ENCODE results near the gene TSHZ1.

TSHZ1 gene

DNA sequence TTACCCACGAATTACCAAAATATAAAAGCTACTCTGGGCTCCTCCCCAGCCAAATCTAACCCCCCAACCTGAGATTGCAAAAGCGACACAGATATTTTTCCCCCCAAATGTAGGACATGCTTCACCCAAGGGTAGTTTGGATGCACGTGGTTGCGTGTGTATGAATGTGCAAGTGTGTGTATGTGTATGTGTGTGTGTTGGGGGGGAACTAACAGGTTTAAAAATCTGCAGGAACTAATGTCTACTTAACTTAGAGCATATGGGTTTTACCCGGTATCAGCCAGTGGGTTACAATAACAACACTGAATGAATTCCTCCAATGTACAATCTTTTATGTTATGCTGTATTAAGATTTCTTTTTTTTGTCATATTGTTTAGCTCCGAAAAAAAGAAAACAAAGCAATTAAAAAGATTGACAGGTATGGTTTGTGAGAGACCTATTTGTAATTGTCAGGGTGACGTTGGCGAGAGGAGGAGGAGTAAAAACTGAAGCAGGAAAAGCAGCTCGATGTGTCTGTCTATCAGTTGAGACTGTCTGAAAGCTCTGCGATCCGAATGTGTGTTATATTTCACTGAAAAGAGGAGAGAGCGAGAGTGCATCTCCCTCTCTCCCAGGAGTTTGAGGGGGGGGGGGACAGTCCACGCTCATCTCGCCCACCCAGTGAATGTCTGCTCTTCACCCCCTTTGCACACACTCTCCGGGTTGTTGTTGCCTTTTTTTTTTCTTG lies at the start of gene TSHZ1:
Gene TSHZ1 (plus strand): TSS at position 524 of the 728 bp plus-strand sequence. CDS start 1,080 bp downstream, outside the sequence.
- no peak for DNase-seq (ENCODE audit: low read depth)

DNA sequence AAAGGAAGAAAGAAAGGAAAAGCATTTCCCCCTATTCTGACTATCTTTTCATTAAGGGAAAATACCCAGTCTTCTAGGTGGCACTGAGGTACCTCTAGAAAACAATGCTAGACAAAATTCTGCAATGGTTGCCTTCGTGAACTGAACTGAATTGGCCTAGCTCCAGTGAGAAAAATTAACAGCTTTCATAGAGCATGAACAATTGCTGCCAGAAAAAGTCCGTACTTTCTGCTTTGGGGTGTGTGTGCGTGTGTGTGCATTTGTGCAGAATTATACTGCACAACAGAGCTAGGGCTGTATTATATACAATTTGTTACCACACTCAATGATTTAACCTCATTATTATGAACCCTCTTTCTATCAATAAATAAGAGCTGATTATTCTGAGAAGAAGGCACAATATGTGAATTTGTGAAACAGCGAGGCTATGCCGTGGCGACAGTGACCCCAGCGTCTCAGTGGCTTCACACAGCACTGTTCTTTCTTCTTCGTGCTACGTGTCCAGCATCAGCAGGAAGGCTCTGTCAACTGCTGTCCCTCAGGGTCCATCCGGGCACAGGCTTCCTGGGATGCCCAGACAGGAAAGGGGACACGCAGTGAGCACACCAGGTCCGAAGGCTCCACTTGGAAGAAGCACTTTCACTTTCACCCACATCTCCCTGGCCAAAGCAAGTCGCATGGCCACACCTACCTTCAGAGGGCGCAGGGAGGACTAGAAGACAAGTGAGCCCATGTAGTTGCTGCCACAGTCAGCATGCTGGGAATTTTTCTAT lies 49.2 kb upstream of the TSHZ1 start:
- DNase-seq (ENCODE audit: low read depth): no peak

DNA sequence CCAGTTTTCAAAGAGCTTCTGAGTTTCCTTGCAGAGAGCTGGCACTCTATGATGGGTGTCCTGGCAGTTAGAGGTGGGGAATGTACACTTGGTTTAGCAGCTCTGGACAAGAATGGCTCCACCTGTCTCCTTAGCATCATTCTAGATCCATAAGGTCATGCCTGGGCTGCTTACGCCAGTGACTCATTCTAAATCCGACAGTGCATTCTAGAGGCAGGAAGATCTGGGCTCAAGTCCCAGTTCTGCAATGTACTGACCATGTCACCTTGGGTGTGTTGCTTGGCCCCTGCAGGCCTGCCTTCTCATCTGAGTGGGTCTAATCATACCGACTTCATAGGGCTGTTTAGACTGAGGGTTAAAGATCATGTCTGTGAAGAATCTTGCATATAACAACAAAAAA lies 48.1 kb upstream of the TSHZ1 start:
- DNase-seq (ENCODE audit: low read depth): no peak

GRCh38 chr18:75162978-75163377 lies 47.6 kb upstream of the TSHZ1 start:
- DNase-seq (ENCODE audit: low read depth): no peak

DNA sequence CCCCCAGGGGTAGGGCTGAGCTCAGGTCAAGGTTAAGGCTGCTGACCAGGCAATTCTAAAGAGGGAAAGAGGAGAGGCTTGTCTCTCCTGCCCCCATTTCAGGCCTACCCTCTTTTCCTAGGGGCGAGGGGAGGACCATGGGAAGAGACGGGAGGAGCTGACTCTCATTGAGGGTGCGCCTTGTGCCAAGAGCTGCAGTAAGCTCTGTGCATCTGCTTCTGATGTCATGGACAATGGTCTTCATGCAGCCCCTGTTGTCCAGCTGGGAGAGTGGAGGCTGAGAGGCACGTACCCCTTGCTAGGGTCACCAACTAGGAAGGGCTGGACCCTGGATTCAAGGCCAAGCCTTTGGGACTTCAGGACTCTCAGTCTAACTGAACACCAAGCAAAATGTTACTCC lies 46.9 kb upstream of the TSHZ1 start:
- no peak for DNase-seq (ENCODE audit: low read depth)

DNA sequence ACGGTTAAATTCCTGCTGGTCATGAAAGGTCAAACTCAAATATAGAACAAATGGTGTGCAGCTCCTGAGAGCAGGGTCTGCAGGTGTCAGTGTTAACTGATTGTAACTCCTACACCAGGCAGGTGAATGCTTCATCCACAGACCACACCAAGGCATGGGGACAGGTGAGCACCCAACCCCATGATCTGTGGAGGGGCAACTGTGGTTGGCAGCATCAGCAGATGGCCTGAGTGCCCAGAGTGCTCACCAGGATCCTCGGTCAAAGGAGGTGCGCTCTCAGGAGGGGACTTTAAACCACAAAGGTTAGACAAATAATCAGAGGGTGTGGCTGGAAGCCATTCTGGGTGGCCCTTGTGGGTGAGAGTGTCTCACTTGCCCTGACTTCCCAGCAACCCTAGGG lies 46.1 kb upstream of the TSHZ1 start:
- DNase-seq (ENCODE audit: low read depth): no peak

DNA sequence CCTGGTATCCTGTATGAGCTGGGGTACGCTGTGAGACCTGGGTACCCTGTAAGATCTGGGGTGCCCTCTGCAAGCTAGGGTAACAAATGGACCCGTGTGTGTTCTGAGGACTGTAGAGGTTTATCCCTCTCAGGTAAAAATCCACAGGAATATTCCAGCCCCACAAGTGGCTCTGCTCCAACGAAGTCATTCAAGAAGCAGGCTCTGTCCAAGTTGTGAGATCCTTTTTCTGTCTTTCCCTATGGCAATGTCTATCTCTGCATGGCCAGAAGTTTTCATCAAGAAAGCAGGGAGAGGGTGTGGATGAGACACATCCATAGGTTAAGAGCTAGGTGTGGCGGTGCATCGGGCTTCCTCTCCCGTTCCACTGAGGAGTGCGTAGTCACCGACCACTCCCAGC lies 44.7 kb upstream of the TSHZ1 start:
- DNase-seq (ENCODE audit: low read depth): no peak

GRCh38 chr18:75167137-75167536 lies 43.5 kb upstream of the TSHZ1 start:
- DNase-seq (ENCODE audit: low read depth): no peak

DNA sequence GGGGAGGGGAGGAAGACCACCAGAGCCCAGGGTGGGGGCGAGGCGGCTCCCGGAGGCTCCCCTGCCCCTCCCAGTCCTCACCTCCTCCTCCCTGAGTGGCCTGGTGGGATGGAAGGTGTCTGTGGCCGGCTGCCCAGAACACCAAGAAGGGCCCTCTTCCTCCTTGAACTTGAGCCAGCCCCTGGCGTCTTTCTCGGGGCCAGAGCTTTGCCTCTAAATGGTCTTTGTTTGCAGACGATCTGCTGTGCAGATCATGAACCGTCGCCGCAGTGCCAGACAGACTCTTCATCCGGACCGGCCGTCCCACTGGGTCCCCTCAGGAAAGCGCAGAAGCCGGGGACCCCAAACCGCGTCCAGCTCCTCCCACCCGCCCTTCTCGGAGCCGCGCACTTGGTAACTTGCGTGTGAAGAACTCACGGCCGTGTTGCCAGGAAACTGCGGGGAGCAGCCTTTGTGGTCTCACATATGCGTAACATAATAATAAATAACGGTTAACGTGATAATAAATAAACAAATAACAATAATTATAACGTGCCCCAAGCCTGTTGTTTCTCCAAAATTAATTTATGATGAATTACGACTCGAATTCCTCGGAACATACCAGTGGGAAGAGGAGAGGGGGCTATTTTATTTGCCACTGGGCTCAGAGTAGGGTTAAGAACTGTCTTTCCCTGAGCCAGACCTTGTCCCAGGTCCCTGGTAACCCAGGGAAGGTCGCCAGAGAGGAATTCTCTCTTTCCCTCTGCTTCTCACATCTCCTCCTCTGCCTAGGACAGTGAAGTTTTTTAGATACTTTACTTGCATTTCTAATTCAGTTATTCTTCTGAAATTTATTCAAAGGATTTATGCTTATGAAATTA lies 42.6 kb upstream of the TSHZ1 start:
- DNase-seq (ENCODE audit: low read depth): no peak

DNA sequence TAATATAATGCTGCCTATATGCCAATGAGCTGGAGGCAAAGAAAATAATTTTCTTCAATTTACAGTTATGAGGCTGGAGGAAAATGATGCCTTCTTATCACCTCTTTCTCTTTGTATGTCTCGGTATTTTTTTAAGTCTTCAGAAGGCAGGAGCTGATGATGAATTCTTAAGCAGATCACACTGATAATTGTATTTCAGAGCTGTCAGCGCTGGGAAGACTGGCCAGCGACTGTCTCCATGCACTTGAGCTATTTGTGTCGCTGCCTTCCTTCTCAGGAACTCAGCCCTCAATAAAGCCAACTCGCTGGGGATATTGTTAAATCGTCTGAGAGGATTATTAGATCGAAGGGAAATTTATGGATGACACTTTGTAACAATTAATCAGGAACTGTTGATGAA lies 42.0 kb upstream of the TSHZ1 start:
- DNase-seq (ENCODE audit: low read depth): no peak

DNA sequence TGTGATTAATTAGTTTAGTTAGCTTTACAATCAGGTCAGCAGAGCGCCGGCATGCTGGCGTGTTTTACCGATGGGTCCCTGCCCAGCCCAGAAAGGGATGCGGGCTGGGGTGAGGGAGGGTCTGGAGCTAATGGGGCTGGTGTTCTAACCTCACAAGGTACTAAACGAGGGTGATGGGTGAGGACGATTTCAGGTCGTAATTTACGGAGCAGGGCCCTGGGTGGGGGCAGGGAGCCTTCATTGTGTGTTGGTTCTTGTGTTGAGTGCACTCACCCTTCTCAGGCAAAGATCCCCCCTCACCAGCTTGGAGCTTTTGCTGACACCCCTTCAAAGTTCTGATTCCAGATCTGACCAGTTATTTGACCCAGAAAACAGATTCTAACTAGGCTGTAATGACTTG lies 41.2 kb upstream of the TSHZ1 start:
- no peak for DNase-seq (ENCODE audit: low read depth)

DNA sequence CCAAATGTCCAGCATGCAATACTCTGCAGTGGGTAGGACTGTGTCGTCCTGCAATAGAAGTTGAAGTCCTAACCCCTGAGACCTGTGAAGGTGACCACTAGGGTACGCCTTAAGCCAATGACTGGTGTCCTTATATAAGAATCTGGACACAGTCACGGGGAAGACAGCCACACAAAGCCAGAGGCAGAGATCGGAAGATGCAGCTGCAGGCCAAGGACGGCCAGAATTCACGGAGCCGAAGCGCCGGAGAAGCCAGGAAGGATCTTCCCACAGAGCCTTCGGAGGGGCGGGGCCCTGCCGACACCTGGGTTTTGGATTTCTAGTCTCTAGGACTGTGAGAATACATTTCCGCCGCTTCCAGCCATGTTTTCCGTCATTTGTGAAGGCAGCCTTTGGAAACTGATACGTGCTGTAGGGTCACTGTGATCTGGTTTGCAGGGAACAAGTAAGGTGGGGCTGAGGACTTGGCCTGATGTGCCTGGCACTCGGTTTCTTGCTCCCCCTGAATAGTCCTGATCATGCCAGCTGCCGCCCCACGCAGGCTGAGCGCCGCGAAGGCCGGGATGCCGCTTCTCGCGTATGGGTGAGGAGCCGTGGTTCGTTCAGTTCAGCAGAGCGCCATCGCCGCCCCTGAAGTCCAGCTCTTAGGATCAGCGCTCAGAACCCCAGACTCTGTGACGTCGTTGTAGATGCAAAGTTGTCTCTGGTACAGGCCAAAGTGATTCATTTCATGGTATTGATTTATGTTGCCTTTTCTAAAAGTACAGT lies 40.4 kb upstream of the TSHZ1 start:
- DNase-seq (ENCODE audit: low read depth): no peak

DNA sequence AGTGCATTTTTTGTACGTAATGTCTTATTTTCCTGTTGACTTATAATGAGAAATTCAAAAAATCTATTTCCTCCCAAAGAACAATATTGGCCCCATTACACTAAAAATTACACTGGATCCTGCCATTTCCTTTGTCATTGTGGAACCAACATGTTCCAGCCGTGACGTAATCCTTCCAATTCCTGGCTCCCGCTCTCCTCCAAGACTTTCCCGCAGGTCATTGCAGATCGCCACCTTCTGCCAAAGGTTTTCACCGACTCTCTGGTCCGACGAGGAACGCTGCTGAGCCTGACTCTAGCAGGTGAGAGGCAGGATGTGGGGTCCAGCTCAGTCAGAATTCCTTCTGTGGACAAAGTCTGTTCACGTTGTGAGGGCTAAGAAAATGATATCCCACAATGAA lies 39.7 kb upstream of the TSHZ1 start:
- DNase-seq (ENCODE audit: low read depth): no peak

- no peak for DNase-seq (ENCODE audit: low read depth)
Observed at GRCh38 chr18:75172299-75173124, 38.1 kb upstream of the TSHZ1 start.

GRCh38 chr18:75173125-75173432 lies 37.5 kb upstream of the TSHZ1 start:
- no peak for DNase-seq (ENCODE audit: low read depth)

GRCh38 chr18:75173738-75174137 lies 36.9 kb upstream of the TSHZ1 start:
- DNase-seq (ENCODE audit: low read depth): no peak

GRCh38 chr18:75176849-75177248 lies 33.7 kb upstream of the TSHZ1 start:
- DNase-seq (ENCODE audit: low read depth): no peak

GRCh38 chr18:75178376-75178775 lies 32.2 kb upstream of the TSHZ1 start:
- no peak for DNase-seq (ENCODE audit: low read depth)

GRCh38 chr18:75179819-75180600 lies 30.6 kb upstream of the TSHZ1 start:
- no peak for DNase-seq (ENCODE audit: low read depth)

- no peak for DNase-seq (ENCODE audit: low read depth)
Observed at GRCh38 chr18:75183524-75183923, 27.1 kb upstream of the TSHZ1 start.

All from HS-27A (cell line).